ENCODE measurements around the gene EQTN. TPM values are rescaled to one million over a fixed set of nuclear protein-coding genes. Genes with fewer than 3 reads are reported as not detected.

EQTN gene
- total RNA-seq, 1 experiment from 2014 or later, result 0.81 TPM

DNA sequence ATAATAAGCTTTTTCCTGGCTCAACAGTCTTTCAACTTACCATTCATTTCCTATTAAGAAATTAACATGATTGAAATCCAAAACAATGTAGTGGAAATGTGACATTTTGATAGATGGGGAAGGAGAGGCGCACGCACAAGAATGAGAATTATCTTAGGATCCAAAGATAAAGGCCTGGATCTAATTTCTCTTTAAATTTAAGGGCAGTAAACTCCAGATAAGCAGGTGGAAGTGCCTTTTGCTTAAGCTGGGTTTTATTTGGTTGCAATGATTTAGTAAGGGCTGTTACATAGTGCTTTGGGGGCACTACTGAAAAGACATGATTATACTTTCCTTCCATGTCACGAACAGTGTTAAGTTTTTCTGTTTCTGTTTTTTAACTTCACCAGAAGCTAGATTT lies 17.3 kb downstream of the EQTN start:
- Mint-ChIP-seq H3K4me3 (no peak overlapping the region), H3K36me3 (no peaks in the 10 kb centered on the region), H3K9me3 (no peaks in the 10 kb centered on the region), H3K27me3 (ENCODE audit: low read depth) (no peaks in the 10 kb centered on the region), H3K4me1 (peaks cover 18% of the 10 kb centered on the region), H3K27ac (no peak overlapping the region)
- POLR2A ChIA-PET, result interaction anchor here (0.6 kb wide), 1 partner anchor 639 kb away, joined by 3 read pairs; no protein-coding TSS in a partner anchor
- CTCF ChIA-PET, result interaction anchor here (0.6 to 1.0 kb wide), 2 partner anchors 29 to 99 kb away, joined by 3 read pairs; no protein-coding TSS in a partner anchor
- TF ChIP-seq JUN (CRISPR knock-in tag; IDR thresholded peaks at IDR 0.05), result no peak
- no peak for TF ChIP-seq RELA (CRISPR knock-in tag; IDR thresholded peaks at IDR 0.05; ENCODE audit: borderline replicate concordance)
- TF ChIP-seq IRF2 (CRISPR knock-in tag; IDR thresholded peaks at IDR 0.05; ENCODE audit: borderline replicate concordance, low read depth), result no peak
- TF ChIP-seq, protein P1, sequence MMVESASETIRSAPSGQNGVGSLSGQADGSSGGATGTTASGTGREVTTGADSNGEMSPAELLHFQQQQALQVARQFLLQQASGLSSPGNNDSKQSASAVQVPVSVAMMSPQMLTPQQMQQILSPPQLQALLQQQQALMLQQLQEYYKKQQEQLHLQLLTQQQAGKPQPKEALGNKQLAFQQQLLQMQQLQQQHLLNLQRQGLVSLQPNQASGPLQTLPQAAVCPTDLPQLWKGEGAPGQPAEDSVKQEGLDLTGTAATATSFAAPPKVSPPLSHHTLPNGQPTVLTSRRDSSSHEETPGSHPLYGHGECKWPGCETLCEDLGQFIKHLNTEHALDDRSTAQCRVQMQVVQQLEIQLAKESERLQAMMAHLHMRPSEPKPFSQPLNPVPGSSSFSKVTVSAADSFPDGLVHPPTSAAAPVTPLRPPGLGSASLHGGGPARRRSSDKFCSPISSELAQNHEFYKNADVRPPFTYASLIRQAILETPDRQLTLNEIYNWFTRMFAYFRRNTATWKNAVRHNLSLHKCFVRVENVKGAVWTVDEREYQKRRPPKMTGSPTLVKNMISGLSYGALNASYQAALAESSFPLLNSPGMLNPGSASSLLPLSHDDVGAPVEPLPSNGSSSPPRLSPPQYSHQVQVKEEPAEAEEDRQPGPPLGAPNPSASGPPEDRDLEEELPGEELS (CRISPR knock-in tag; IDR thresholded peaks at IDR 0.05), result no peak
- TF ChIP-seq, protein P2, sequence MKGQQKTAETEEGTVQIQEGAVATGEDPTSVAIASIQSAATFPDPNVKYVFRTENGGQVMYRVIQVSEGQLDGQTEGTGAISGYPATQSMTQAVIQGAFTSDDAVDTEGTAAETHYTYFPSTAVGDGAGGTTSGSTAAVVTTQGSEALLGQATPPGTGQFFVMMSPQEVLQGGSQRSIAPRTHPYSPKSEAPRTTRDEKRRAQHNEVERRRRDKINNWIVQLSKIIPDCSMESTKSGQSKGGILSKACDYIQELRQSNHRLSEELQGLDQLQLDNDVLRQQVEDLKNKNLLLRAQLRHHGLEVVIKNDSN (CRISPR knock-in tag; IDR thresholded peaks at IDR 0.05), result no peak
- ATAC-seq (no peak), DNase-seq (ENCODE audit: low spot score) (no peak)

DNA sequence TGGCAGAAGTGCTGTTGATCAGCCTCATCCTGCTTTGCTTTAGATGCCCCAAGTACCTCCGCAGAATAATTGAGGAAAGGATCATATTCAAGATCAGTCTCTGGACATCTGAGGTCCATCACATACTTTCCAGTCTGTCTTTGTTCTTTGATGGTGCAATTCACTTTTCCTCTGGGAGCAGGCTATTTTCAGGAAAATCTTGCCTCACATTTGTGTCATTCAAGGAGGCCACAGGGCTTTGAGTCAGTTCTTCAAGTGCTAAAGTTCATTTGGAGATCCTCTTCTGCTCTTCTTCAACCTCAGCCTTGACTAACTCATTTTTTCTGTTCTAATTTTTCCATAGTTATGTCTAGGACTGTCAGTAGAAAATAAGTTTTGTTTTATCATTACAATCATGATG lies 18.6 kb downstream of the EQTN start:
- ChIA-PET CTCF (no interaction called here), POLR2A (no interaction called here)
- H3K27me3 Mint-ChIP-seq (ENCODE audit: low read depth), result no peaks in the 10 kb centered on the region
- ATAC-seq (no peak), DNase-seq (ENCODE audit: low spot score) (no peak)
- peaks cover 18% of the 10 kb centered on the region for H3K4me1 Mint-ChIP-seq
- H3K4me3 Mint-ChIP-seq, result no peak overlapping the region
- H3K36me3 Mint-ChIP-seq, result no peaks in the 10 kb centered on the region
- no peak for TF ChIP-seq RELA (CRISPR knock-in tag; IDR thresholded peaks at IDR 0.05; ENCODE audit: borderline replicate concordance)
- no peak for TF ChIP-seq CREM (CRISPR knock-in tag; IDR thresholded peaks at IDR 0.05)
- TF ChIP-seq, protein P3, sequence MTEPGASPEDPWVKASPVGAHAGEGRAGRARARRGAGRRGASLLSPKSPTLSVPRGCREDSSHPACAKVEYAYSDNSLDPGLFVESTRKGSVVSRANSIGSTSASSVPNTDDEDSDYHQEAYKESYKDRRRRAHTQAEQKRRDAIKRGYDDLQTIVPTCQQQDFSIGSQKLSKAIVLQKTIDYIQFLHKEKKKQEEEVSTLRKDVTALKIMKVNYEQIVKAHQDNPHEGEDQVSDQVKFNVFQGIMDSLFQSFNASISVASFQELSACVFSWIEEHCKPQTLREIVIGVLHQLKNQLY (CRISPR knock-in tag; IDR thresholded peaks at IDR 0.05), result no peak
- no peak for TF ChIP-seq CDX4 (CRISPR knock-in tag; IDR thresholded peaks at IDR 0.05; ENCODE audit: borderline replicate concordance)
- no peak for TF ChIP-seq ZNF263 (CRISPR knock-in tag; IDR thresholded peaks at IDR 0.05; ENCODE audit: low read depth)
- TF ChIP-seq NR3C1 (CRISPR knock-in tag; conservative IDR thresholded peaks at IDR 0.05; ENCODE audit: low read depth), result no peak
- no peak for TF ChIP-seq ATF2 (CRISPR knock-in tag; IDR thresholded peaks at IDR 0.05; ENCODE audit: borderline replicate concordance, low read depth)
- TF ChIP-seq, protein P4, sequence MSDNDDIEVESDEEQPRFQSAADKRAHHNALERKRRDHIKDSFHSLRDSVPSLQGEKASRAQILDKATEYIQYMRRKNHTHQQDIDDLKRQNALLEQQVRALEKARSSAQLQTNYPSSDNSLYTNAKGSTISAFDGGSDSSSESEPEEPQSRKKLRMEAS (CRISPR knock-in tag; IDR thresholded peaks at IDR 0.05), result no peak
- TF ChIP-seq TCF7 (CRISPR knock-in tag; IDR thresholded peaks at IDR 0.05; ENCODE audit: low read depth), result no peak
- TF ChIP-seq, protein P2 (CRISPR knock-in tag; IDR thresholded peaks at IDR 0.05), result no peak
- no peak for TF ChIP-seq NFE2L1 (CRISPR knock-in tag; IDR thresholded peaks at IDR 0.05)
- no peak for TF ChIP-seq EMX1 (CRISPR knock-in tag; IDR thresholded peaks at IDR 0.05)
- TF ChIP-seq, protein P5, sequence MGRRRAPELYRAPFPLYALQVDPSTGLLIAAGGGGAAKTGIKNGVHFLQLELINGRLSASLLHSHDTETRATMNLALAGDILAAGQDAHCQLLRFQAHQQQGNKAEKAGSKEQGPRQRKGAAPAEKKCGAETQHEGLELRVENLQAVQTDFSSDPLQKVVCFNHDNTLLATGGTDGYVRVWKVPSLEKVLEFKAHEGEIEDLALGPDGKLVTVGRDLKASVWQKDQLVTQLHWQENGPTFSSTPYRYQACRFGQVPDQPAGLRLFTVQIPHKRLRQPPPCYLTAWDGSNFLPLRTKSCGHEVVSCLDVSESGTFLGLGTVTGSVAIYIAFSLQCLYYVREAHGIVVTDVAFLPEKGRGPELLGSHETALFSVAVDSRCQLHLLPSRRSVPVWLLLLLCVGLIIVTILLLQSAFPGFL (CRISPR knock-in tag; IDR thresholded peaks at IDR 0.05; ENCODE audit: borderline replicate concordance), result no peak
- TF ChIP-seq, protein P6, sequence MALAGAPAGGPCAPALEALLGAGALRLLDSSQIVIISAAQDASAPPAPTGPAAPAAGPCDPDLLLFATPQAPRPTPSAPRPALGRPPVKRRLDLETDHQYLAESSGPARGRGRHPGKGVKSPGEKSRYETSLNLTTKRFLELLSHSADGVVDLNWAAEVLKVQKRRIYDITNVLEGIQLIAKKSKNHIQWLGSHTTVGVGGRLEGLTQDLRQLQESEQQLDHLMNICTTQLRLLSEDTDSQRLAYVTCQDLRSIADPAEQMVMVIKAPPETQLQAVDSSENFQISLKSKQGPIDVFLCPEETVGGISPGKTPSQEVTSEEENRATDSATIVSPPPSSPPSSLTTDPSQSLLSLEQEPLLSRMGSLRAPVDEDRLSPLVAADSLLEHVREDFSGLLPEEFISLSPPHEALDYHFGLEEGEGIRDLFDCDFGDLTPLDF (CRISPR knock-in tag; IDR thresholded peaks at IDR 0.05), result no peak
- TF ChIP-seq ZBTB21 (CRISPR knock-in tag; IDR thresholded peaks at IDR 0.05; ENCODE audit: borderline replicate concordance), result no peak
- TF ChIP-seq TP53 (CRISPR knock-in tag; IDR thresholded peaks at IDR 0.05), result no peak
- H3K27ac Mint-ChIP-seq, result no peak overlapping the region
- no peaks in the 10 kb centered on the region for H3K9me3 Mint-ChIP-seq
